Tibial artery (tissue), 4 donors: ENCODE measurements around the gene HSPB1.
"Not testable (repeated sequence)": the region's sequence is repeated elsewhere in the genome, so short reads cannot be mapped to it uniquely, and the experiment has no call there.

Source experiments
- DNase-seq, 2 donors: peaks; one replicate each; pipeline ENCODE4 v3.0.0-alpha.2; 2019
- H3K27ac ChIP-seq, 2 donors: fragments of 200-600 bp; sonication (generic) in 1 of 2; 1 replicate in 1 of 2; 2 replicates in 1 of 2; pipeline ENCODE4 v1.5.1; 2018 to 2019; ENCODE audit warnings: mild to moderate bottlenecking in 1 of 2
- H3K27me3 ChIP-seq, 2 donors: fragments of 200-600 bp; sonication (generic) in 1 of 2; one replicate each; pipeline versions ENCODE4 v1.5.1 to v1.6.0; 2016 to 2019
- H3K36me3 ChIP-seq, 3 donors: fragments of 200-600 bp; sonication (generic) in 2 of 3; one replicate each; pipeline ENCODE4 v1.5.1; 2016 to 2019; ENCODE audit warnings: mild to moderate bottlenecking in 2 of 3
- H3K4me1 ChIP-seq, 4 donors: fragments of 200-600 bp; sonication (generic) in 2 of 4; 1 replicate in 3 of 4; 2 replicates in 1 of 4; pipeline ENCODE4 v1.5.1; 2016 to 2019
- H3K4me3 ChIP-seq, 2 donors: fragments of 200-600 bp; sonication (generic) in 1 of 2; 1 replicate in 1 of 2; 2 replicates in 1 of 2; pipeline ENCODE4 v1.5.1; 2018 to 2019; ENCODE audit warnings: mild to moderate bottlenecking in 2 of 2
- H3K9me3 ChIP-seq, 3 donors: fragments of 200-600 bp; sonication (generic) in 1 of 3; one replicate each; pipeline ENCODE4 v1.5.1; 2016 to 2019
- intact Hi-C: fragments of 100-400 bp; cut with DNase I; formaldehyde crosslinking; loops from one replicate; pipeline ENCODE4 v1.15.0; 2023; ENCODE audit warnings: low total_unique reads
- TF ChIP-seq, protein P1 (sequence below), 2 experiments: fragments of 200-600 bp in 1 of 2; fragments of 450-650 bp in 1 of 2; IDR thresholded peaks; one replicate each; pipeline ENCODE4 v1.5.1; 2017 to 2019; ENCODE audit warnings: antibody characterized with exemption in 2 of 2, mild to moderate bottlenecking in 1 of 2, moderate library complexity in 1 of 2

The HSPB1 gene

GRCh38 chr7:76296743-76297740 lies 5.4 kb upstream of the HSPB1 start:
- Histone ChIP-seq H3K27ac (peak overlapping the region; percentile 95 to 100), H3K36me3 (no peaks in the 10 kb centered on the region), H3K27me3 (no peaks in the 10 kb centered on the region), H3K4me1 (peaks cover 16 to 84% (median 61%) of the 10 kb centered on the region in 4 donors), H3K9me3 (no peaks in the 10 kb centered on the region), H3K4me3 (peak overlapping the region in 1 of 2 donors; percentile 13)
- intact Hi-C loops, result no loop called here
- TF ChIP-seq, protein P1, sequence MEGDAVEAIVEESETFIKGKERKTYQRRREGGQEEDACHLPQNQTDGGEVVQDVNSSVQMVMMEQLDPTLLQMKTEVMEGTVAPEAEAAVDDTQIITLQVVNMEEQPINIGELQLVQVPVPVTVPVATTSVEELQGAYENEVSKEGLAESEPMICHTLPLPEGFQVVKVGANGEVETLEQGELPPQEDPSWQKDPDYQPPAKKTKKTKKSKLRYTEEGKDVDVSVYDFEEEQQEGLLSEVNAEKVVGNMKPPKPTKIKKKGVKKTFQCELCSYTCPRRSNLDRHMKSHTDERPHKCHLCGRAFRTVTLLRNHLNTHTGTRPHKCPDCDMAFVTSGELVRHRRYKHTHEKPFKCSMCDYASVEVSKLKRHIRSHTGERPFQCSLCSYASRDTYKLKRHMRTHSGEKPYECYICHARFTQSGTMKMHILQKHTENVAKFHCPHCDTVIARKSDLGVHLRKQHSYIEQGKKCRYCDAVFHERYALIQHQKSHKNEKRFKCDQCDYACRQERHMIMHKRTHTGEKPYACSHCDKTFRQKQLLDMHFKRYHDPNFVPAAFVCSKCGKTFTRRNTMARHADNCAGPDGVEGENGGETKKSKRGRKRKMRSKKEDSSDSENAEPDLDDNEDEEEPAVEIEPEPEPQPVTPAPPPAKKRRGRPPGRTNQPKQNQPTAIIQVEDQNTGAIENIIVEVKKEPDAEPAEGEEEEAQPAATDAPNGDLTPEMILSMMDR (IDR thresholded peaks at IDR 0.05), result peak in 1 of 2 experiments; percentile 17
- DNase-seq, result peak; percentile 78 to 90

GRCh38 chr7:76300166-76300731 lies 2.2 kb upstream of the HSPB1 start:
- TF ChIP-seq, protein P1 (IDR thresholded peaks at IDR 0.05), result no peak
- H3K4me3 ChIP-seq, result no peak overlapping the region
- peaks cover 0 to 69% (median 51%) of the 10 kb centered on the region in 4 donors for H3K4me1 ChIP-seq
- intact Hi-C loops, result no loop called here
- H3K36me3 ChIP-seq, result peaks cover 11 to 14% (median 12%) of the 10 kb centered on the region in 3 donors
- no peaks in the 10 kb centered on the region for H3K27me3 ChIP-seq
- H3K27ac ChIP-seq, result peak overlapping the region; percentile 95 to 100
- H3K9me3 ChIP-seq, result no peaks in the 10 kb centered on the region
- DNase-seq, result no peak

GRCh38 chr7:76301000-76301399 lies 1.5 kb upstream of the HSPB1 start:
- Histone ChIP-seq H3K4me3 (no peak overlapping the region), H3K27ac (peak overlapping the region; percentile 11 to 100), H3K27me3 (no peaks in the 10 kb centered on the region), H3K36me3 (peaks cover 11 to 14% (median 12%) of the 10 kb centered on the region in 3 donors), H3K4me1 (peaks cover 0 to 69% (median 47%) of the 10 kb centered on the region in 4 donors), H3K9me3 (no peaks in the 10 kb centered on the region)
- intact Hi-C loops, result no loop called here
- no peak for DNase-seq
- TF ChIP-seq, protein P1 (IDR thresholded peaks at IDR 0.05), result no peak

GRCh38 chr7:76303202-76304147 lies 1.0 kb downstream of the HSPB1 start:
- TF ChIP-seq, protein P1 (IDR thresholded peaks at IDR 0.05), result no peak
- no peaks in the 10 kb centered on the region for H3K9me3 ChIP-seq
- peak; percentile 82 to 94 for DNase-seq
- H3K4me3 ChIP-seq, result peak overlapping the region; percentile 97 to 99
- intact Hi-C loops, result no loop called here
- H3K36me3 ChIP-seq, result peaks cover 11 to 14% (median 12%) of the 10 kb centered on the region in 3 donors
- peaks cover 0 to 64% (median 40%) of the 10 kb centered on the region in 4 donors for H3K4me1 ChIP-seq
- H3K27me3 ChIP-seq, result no peaks in the 10 kb centered on the region
- peak overlapping the region; percentile 100 for H3K27ac ChIP-seq

DNA sequence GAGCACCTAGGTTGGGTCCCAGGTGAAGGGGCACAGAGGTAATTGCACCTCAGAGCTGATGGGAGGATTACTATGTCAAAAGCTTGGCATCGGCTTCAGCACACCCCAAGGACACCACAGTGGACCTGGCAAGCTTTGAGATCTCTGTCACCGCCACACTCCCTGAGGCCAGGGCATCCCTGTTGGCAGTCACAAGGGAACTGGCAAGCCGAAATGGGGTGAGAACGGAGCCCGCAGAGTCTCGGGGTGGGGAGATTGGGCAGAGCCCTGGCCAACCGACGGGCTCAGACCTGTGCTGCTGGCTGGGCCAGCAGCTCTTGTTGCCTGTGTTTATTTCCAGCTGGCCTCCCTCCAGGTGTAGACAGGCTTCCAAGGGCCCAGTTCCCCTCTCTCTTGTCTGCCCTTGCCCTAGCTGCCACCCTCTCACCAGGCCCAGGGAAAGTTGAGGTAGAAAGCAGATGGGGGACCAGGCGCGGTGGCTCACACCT lies 2.5 kb downstream of the HSPB1 start:
- peak; percentile 54 to 94 for DNase-seq
- Histone ChIP-seq H3K4me1 (peaks cover 0 to 61% (median 37%) of the 10 kb centered on the region in 4 donors), H3K4me3 (peak overlapping the region; percentile 97 to 99), H3K36me3 (peaks cover 11 to 14% (median 12%) of the 10 kb centered on the region in 3 donors), H3K27ac (peak overlapping the region; percentile 100), H3K27me3 (no peaks in the 10 kb centered on the region), H3K9me3 (no peaks in the 10 kb centered on the region)
- intact Hi-C loops, result no loop called here
- TF ChIP-seq, protein P1 (IDR thresholded peaks at IDR 0.05), result no peak

DNA sequence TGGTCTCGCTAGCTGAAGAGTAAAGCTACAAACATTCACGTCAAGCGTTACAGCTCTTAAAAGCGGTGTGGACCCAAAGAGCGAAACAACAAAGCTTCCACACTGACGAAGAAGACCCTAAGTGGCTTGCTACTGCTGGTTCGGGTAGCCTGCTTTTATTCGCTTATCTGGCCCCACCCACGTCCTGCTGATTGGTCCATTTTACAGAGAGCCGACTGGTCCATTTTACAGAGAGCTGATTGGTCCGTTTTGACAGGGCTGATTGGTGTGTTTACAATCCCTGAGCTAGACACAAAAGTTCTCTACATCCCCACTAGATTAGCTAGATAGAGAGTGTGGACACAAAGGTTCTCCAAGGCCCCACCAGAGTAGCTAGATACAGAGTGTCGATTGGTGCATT lies 6.4 kb downstream of the HSPB1 start:
- H3K4me3 ChIP-seq, H3K27ac ChIP-seq, H3K27me3 ChIP-seq, H3K36me3 ChIP-seq, intact Hi-C loops, DNase-seq, H3K9me3 ChIP-seq: not testable (repeated sequence)
- H3K4me1 ChIP-seq, result peaks cover 0 to 56% (median 35%) of the 10 kb centered on the region in 4 donors

GRCh38 chr7:76309341-76310101 lies 7.0 kb downstream of the HSPB1 start:
- DNase-seq, intact Hi-C loops: not testable (repeated sequence)
- peak overlapping the region in 1 of 2 donors; percentile 62 for H3K27ac ChIP-seq

More at GRCh38 chr7:76309341-76310101, 7.0 kb downstream of the HSPB1 start:
- H3K9me3 ChIP-seq, H3K27me3 ChIP-seq, H3K36me3 ChIP-seq, H3K4me3 ChIP-seq: not testable (repeated sequence)
- peaks cover 0 to 54% (median 36%) of the 10 kb centered on the region in 4 donors for H3K4me1 ChIP-seq
